Stimulated activated naive CD8-positive, alpha-beta T cell treated with anti-CD3 and anti-CD28 coated beads, Interleukin-15, Interleukin-2, amounts not matched to agents 100 ng/mL and 50 ng/mL, for 24 hours (primary cell): Measurements from ENCODE around the gene TMEM132D.
"Not testable (repeated sequence)": the region's sequence is repeated elsewhere in the genome, so short reads cannot be mapped to it uniquely, and the experiment has no call there.

Source experiments
- H3K27ac Mint-ChIP-seq: one replicate; pipeline ENCODE4 v1.8.0; 2021; ENCODE audit warnings: mild to moderate bottlenecking, mixed read lengths
- H3K27me3 Mint-ChIP-seq: one replicate; pipeline ENCODE4 v1.8.0; 2021; ENCODE audit warnings: mixed read lengths
- H3K36me3 Mint-ChIP-seq: one replicate; pipeline ENCODE4 v1.8.0; 2021; ENCODE audit warnings: low read depth, mixed read lengths
- H3K4me1 Mint-ChIP-seq: one replicate; pipeline ENCODE4 v1.8.0; 2021; ENCODE audit warnings: low read depth, mixed read lengths
- H3K4me3 Mint-ChIP-seq: one replicate; pipeline ENCODE4 v1.8.0; 2021; ENCODE audit warnings: mild to moderate bottlenecking, mixed read lengths
- H3K9me3 Mint-ChIP-seq: one replicate; pipeline ENCODE4 v1.8.0; 2021; ENCODE audit warnings: mixed read lengths

TMEM132D gene

GRCh38 chr12:129558036-129558435 lies 345.8 kb downstream of the TMEM132D start:
- no peak overlapping the region for H3K4me3 Mint-ChIP-seq
- H3K36me3 Mint-ChIP-seq: no peaks in the 10 kb centered on the region

GRCh38 chr12:129556082-129556481 lies 347.7 kb downstream of the TMEM132D start:
- Mint-ChIP-seq H3K4me3 (no peak overlapping the region), H3K4me1 (no peaks in the 10 kb centered on the region), H3K9me3 (peaks cover 16% of the 10 kb centered on the region), H3K27me3 (no peaks in the 10 kb centered on the region), H3K36me3 (no peaks in the 10 kb centered on the region), H3K27ac (no peak overlapping the region)

More at GRCh38 chr12:129558036-129558435, 345.8 kb downstream of the TMEM132D start:
- Mint-ChIP-seq H3K4me1 (no peaks in the 10 kb centered on the region), H3K27ac (no peak overlapping the region), H3K9me3 (peaks cover 9% of the 10 kb centered on the region), H3K27me3 (no peaks in the 10 kb centered on the region)

DNA sequence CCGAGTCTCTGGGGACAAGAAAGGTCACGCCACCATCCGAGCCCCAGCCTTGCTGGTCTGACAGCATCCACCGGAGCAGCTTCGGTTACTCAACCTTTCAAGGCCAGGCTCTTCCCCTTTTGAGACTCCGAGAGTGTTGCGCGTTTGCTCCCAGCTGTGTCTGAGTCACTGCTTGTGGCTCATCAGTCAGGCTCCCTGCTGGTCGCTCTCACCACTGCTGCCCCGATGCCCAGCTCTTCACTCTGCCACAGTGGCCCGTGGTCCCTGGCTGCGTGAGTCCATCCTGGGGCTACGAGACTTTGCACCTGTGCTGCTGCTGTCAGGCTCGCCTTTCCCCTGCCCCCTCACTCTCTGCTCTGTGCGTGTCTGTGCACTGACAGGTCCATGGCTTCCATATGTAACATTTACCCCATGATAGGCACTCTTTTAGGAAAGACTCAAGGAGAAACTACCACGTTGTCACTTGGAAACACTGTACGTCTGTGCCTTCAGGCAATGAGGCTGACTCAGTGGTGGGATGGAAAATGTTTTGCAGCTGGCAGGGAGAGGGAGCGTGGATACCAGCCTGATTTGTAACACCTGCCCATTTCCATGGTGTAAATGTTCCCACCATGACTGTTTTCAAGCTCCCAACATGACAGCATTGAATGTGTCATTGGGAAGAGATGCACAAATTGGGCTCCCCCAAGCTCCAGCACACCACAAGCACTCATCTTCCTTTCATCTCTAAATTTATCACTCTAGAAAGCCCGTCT lies 350.7 kb downstream of the TMEM132D start:
- no peak overlapping the region for H3K27ac Mint-ChIP-seq

GRCh38 chr12:129551441-129551840 lies 352.4 kb downstream of the TMEM132D start:
- no peaks in the 10 kb centered on the region for H3K27me3 Mint-ChIP-seq
- no peaks in the 10 kb centered on the region for H3K4me1 Mint-ChIP-seq
- no peak overlapping the region for H3K27ac Mint-ChIP-seq
- H3K4me3 Mint-ChIP-seq: no peak overlapping the region
- peaks cover 36% of the 10 kb centered on the region for H3K9me3 Mint-ChIP-seq
- no peaks in the 10 kb centered on the region for H3K36me3 Mint-ChIP-seq

More for the DNA sequence above, 350.7 kb downstream of the TMEM132D start:
- no peaks in the 10 kb centered on the region for H3K4me1 Mint-ChIP-seq
- peaks cover 36% of the 10 kb centered on the region for H3K9me3 Mint-ChIP-seq
- no peak overlapping the region for H3K4me3 Mint-ChIP-seq
- H3K36me3 Mint-ChIP-seq: no peaks in the 10 kb centered on the region
- H3K27me3 Mint-ChIP-seq: no peaks in the 10 kb centered on the region

GRCh38 chr12:129550353-129550752 lies 353.5 kb downstream of the TMEM132D start:
- Mint-ChIP-seq H3K27ac (no peak overlapping the region), H3K36me3 (no peaks in the 10 kb centered on the region), H3K4me3 (no peak overlapping the region), H3K9me3 (peaks cover 36% of the 10 kb centered on the region), H3K4me1 (no peaks in the 10 kb centered on the region), H3K27me3 (no peaks in the 10 kb centered on the region)

- H3K4me3 Mint-ChIP-seq: no peak overlapping the region
- H3K27ac Mint-ChIP-seq: no peak overlapping the region
- H3K36me3 Mint-ChIP-seq: no peaks in the 10 kb centered on the region
- H3K4me1 Mint-ChIP-seq: no peaks in the 10 kb centered on the region
- peaks cover 36% of the 10 kb centered on the region for H3K9me3 Mint-ChIP-seq
- H3K27me3 Mint-ChIP-seq: no peaks in the 10 kb centered on the region
Observed at GRCh38 chr12:129549656-129550055, 354.2 kb downstream of the TMEM132D start.

DNA sequence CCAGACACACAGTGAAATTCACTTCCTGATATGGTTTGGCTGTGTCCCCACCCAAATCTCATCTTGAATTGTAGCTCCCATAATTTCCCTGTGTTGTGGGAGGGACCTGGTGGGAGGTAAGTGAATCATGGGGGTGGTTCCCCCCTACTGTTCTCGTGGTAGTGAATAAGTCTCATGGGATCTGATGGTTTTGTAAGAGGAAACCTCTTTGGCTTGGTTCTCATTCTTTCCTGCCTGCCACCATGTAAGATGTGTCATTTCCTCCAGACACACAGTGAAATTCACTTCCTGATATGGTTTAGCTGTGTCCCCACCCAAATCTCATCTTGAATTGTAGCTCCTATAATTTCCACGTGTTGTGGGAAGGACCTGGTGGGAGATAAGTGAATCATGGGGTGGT lies 354.8 kb downstream of the TMEM132D start:
- peaks cover 34% of the 10 kb centered on the region for H3K9me3 Mint-ChIP-seq
- not testable (repeated sequence) for H3K27ac Mint-ChIP-seq, H3K36me3 Mint-ChIP-seq, H3K4me1 Mint-ChIP-seq, H3K27me3 Mint-ChIP-seq, H3K4me3 Mint-ChIP-seq

DNA sequence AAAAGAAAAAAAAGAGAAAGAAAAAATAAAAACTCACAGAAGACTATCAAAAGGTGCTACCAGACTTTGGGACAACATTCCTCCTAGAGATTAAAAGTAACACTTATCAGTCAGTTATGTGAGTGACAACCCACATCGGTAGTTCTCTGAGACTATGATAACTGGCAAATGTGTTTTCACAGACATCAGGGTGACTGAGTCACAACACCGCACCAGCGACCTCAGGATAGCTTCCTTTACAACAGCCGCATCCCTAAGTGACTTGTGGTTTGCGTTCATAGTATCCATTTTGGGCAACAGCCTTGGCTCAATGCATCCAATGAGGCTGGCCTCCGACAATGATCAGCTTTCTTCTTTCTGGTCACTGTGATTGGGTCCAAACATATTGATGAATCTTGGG lies 359.1 kb downstream of the TMEM132D start:
- H3K36me3 Mint-ChIP-seq: no peaks in the 10 kb centered on the region
- H3K27me3 Mint-ChIP-seq: no peaks in the 10 kb centered on the region

DNA sequence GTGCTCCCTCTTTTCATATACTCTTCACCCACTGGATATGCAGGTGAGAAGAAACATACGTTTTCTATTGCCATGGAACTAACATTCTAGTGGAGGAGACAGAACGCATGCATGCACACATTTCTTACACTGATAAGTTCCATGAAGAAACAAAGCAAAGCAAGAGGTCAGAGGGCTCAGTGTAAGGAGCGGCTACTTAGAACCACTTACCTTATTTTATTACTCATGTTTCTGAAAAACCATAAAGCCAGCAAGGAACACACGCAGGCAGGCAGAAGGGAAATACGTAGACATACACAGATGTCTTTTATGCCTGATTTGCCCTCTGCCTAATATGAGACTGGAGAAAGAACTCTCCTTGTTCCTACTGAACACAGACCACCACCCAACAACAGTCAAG lies 362.9 kb downstream of the TMEM132D start:
- Mint-ChIP-seq H3K27ac (no peak overlapping the region), H3K27me3 (no peaks in the 10 kb centered on the region), H3K9me3 (peaks cover 8% of the 10 kb centered on the region), H3K36me3 (no peaks in the 10 kb centered on the region), H3K4me3 (no peak overlapping the region), H3K4me1 (no peaks in the 10 kb centered on the region)

More for the DNA sequence above, 359.1 kb downstream of the TMEM132D start:
- Mint-ChIP-seq H3K9me3 (peaks cover 15% of the 10 kb centered on the region), H3K4me3 (no peak overlapping the region), H3K27ac (no peak overlapping the region), H3K4me1 (no peaks in the 10 kb centered on the region)

DNA sequence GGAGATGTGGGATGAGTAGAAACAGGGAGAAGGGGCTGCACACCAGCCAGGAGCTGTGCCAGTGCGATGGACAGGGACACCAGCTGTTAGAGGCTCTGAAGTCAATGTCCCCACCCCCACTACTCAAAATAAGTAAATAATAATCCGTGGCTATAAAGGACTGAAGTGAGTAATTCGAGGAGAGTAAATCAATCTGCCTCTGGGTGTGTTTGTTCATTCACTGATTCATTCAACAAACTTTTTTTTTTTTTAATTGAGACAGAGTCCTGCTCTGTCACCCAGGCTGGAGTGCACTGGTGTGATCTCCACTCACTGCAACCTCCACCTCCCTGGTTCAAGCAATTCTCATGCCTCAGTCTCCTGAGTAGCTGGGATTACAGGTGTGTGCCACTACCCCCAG lies 363.6 kb downstream of the TMEM132D start:
- Mint-ChIP-seq H3K27me3 (no peaks in the 10 kb centered on the region), H3K27ac (no peak overlapping the region), H3K4me1 (no peaks in the 10 kb centered on the region), H3K4me3 (no peak overlapping the region), H3K9me3 (peaks cover 8% of the 10 kb centered on the region), H3K36me3 (no peaks in the 10 kb centered on the region)

- H3K27ac Mint-ChIP-seq, H3K36me3 Mint-ChIP-seq, H3K27me3 Mint-ChIP-seq, H3K4me1 Mint-ChIP-seq, H3K4me3 Mint-ChIP-seq: not testable (repeated sequence)
- peaks cover 12% of the 10 kb centered on the region for H3K9me3 Mint-ChIP-seq
Observed at GRCh38 chr12:129538724-129539335, 365.0 kb downstream of the TMEM132D start.

- no peak overlapping the region for H3K4me3 Mint-ChIP-seq
- no peaks in the 10 kb centered on the region for H3K4me1 Mint-ChIP-seq
- H3K27me3 Mint-ChIP-seq: no peaks in the 10 kb centered on the region
- H3K36me3 Mint-ChIP-seq: no peaks in the 10 kb centered on the region
- H3K27ac Mint-ChIP-seq: no peak overlapping the region
- H3K9me3 Mint-ChIP-seq: peaks cover 12% of the 10 kb centered on the region
Observed at GRCh38 chr12:129538137-129538536, 365.7 kb downstream of the TMEM132D start.

- no peaks in the 10 kb centered on the region for H3K4me1 Mint-ChIP-seq
- peaks cover 12% of the 10 kb centered on the region for H3K9me3 Mint-ChIP-seq
- no peak overlapping the region for H3K4me3 Mint-ChIP-seq
- no peaks in the 10 kb centered on the region for H3K27me3 Mint-ChIP-seq
- H3K27ac Mint-ChIP-seq: no peak overlapping the region
- H3K36me3 Mint-ChIP-seq: no peaks in the 10 kb centered on the region
Observed at GRCh38 chr12:129534966-129535750, 368.7 kb downstream of the TMEM132D start.

GRCh38 chr12:129532707-129533499 lies 370.9 kb downstream of the TMEM132D start:
- Mint-ChIP-seq H3K27me3 (no peaks in the 10 kb centered on the region), H3K36me3 (no peaks in the 10 kb centered on the region), H3K4me1 (no peaks in the 10 kb centered on the region), H3K4me3 (no peak overlapping the region), H3K27ac (no peak overlapping the region), H3K9me3 (peaks cover 20% of the 10 kb centered on the region)
